ENCODE results near the gene ADGRB3. TPM values are rescaled to one million over a fixed set of nuclear protein-coding genes. Genes with fewer than 3 reads are reported as not detected.

Gene ADGRB3
- polyA plus RNA-seq, 2 of the 4 experiments (the other 2 are of a cell fraction), result not detected

GRCh38 chr6:69398311-69398710 is 763.2 kb downstream of the ADGRB3 start (continued):
- no peak for TF ChIP-seq HMGXB4 (CRISPR knock-in tag; IDR thresholded peaks at IDR 0.05; ENCODE audit: borderline replicate concordance)
- TF ChIP-seq MAX (IDR thresholded peaks at IDR 0.05), result no peak

GRCh38 chr6:69398729-69399128 is 763.6 kb downstream of the ADGRB3 start:
- ATAC-seq (no peak), FAIRE-seq (no peak), DNase-seq (ENCODE audit: low read depth in 1 of 2, low spot score in 1 of 2) (no peak)
- Histone ChIP-seq H3K4me3 (no peak overlapping the region), H3K27ac (no peak overlapping the region), H3K4me1 (no peaks in the 10 kb centered on the region), H3K4me2 (no peak overlapping the region), H3K9me3 (no peaks in the 10 kb centered on the region)
- ChIA-PET CTCF (no interaction called here), POLR2A (no interaction called here)
- TF ChIP-seq SREBF2 (IDR thresholded peaks at IDR 0.05) (no peak), NFE2L2 (conservative IDR thresholded peaks at IDR 0.05; ENCODE audit: low read length) (no peak), GATA3 (IDR thresholded peaks at IDR 0.05; ENCODE audit: borderline replicate concordance) (no peak), HOXB13 (CRISPR knock-in tag; IDR thresholded peaks at IDR 0.05; ENCODE audit: low read depth) (no peak), RAD21 (conservative IDR thresholded peaks at IDR 0.05 in 1 of 2, IDR thresholded peaks at IDR 0.05 in 1 of 2) (no peak), JUNB (IDR thresholded peaks at IDR 0.05) (no peak), CBX2 (IDR thresholded peaks at IDR 0.05; ENCODE audit: borderline replicate concordance, low read depth) (no peak), ZC3H11A (IDR thresholded peaks at IDR 0.05) (no peak), USF2 (IDR thresholded peaks at IDR 0.05) (no peak)
- 85% methylated on average over 2 of the region's 2 CpGs for WGBS (ENCODE audit: missing lambda C conversion rate)

- WGBS (ENCODE audit: missing lambda C conversion rate), result 0% methylated on average over 3 of the region's 3 CpGs
- no peak overlapping the region for H3K4me3 ChIP-seq
- H3K4me1 ChIP-seq, result no peaks in the 10 kb centered on the region
- ATAC-seq (no peak), FAIRE-seq (no peak), DNase-seq (ENCODE audit: low read depth in 1 of 2, low spot score in 1 of 2) (no peak)
- no peak for TF ChIP-seq NFE2L2 (conservative IDR thresholded peaks at IDR 0.05; ENCODE audit: low read length)
- no peak for TF ChIP-seq JUN (IDR thresholded peaks at IDR 0.05)
- no peak for TF ChIP-seq RFX5 (IDR thresholded peaks at IDR 0.05)
- no peak for TF ChIP-seq CTCF (IDR thresholded peaks at IDR 0.05)
- no peak for TF ChIP-seq EP300 (IDR thresholded peaks at IDR 0.05)
- TF ChIP-seq ELK1 (IDR thresholded peaks at IDR 0.05; ENCODE audit: low read depth, low read length), result no peak
- no peak for TF ChIP-seq NR3C1 (IDR thresholded peaks at IDR 0.05)
- TF ChIP-seq JUNB (IDR thresholded peaks at IDR 0.05), result no peak
- TF ChIP-seq USF2 (IDR thresholded peaks at IDR 0.05), result no peak
- TF ChIP-seq MAFK (IDR thresholded peaks at IDR 0.05; ENCODE audit: partially characterized antibody), result no peak
- TF ChIP-seq SMC3 (IDR thresholded peaks at IDR 0.05), result no peak
- no peak for TF ChIP-seq GATA3 (IDR thresholded peaks at IDR 0.05; ENCODE audit: borderline replicate concordance)
- no peak for TF ChIP-seq CHD2 (IDR thresholded peaks at IDR 0.05; ENCODE audit: low read length, partially characterized antibody)
- TF ChIP-seq TFCP2L1 (CRISPR knock-in tag; IDR thresholded peaks at IDR 0.05), result no peak
- TF ChIP-seq RCOR1 (IDR thresholded peaks at IDR 0.05; ENCODE audit: low read depth, low read length), result no peak
- no peak for TF ChIP-seq SREBF2 (IDR thresholded peaks at IDR 0.05)
- no peak for TF ChIP-seq POLR2AphosphoS2 (conservative IDR thresholded peaks at IDR 0.05; ENCODE audit: low read length)
- no peak for TF ChIP-seq HEYL (CRISPR knock-in tag; IDR thresholded peaks at IDR 0.05)
- ChIA-PET CTCF (interaction anchor here (0.7 kb wide), 1 partner anchor 8 kb away, joined by 3 read pairs; no protein-coding TSS in a partner anchor), POLR2A (no interaction called here)
- H3K9me3 ChIP-seq, result no peaks in the 10 kb centered on the region
- H3K4me2 ChIP-seq, result no peak overlapping the region
- no peak overlapping the region for H3K27ac ChIP-seq
These were observed 773.8 kb downstream of the ADGRB3 start for GRCh38 chr6:69408886-69409285.

All from A549 (cell line).